Right ventricle myocardium inferior (tissue), 1 donor: ENCODE measurements around the gene CFLAR. TPM values are rescaled to one million over a fixed set of nuclear protein-coding genes. Genes with fewer than 3 reads are reported as not detected.
A peak's percentile ranks its signal among the peaks of the same experiment; 100 is the strongest.
"Not testable (repeated sequence)": the region's sequence is repeated elsewhere in the genome, so short reads cannot be mapped to it uniquely, and the experiment has no call there.

ENCODE experiments used
- ATAC-seq: fragments of 200-7000 bp; cut with Tn5 transposase; one replicate; pipeline ENCODE4 v1.9.1; 2020; ENCODE audit warnings: mild to moderate bottlenecking, moderate library complexity
- DNase-seq: peaks from one replicate; pipeline ENCODE4 v3.0.0; 2021; ENCODE audit errors: missing footprints
- intact Hi-C: fragments of 100-400 bp; cut with DNase I; formaldehyde crosslinking; loops from one replicate; pipeline ENCODE4 v1.11.0; 2022
- total RNA-seq: library from RNA; stranded (reverse); fragmentation: NEBNext Ultra II Directional; extraction: Animal tissue kit (Norgen Biotek cat#: 25700); gene quantifications from one replicate; pipeline ENCODE4 v1.2.1, GENCODE V29; 2021
- donor health status: DM: no; HTN: yes; CAD: no; lungs with severe emphysema.

CFLAR gene
- total RNA-seq, 1 donor from 2014 or later = 218 TPM

- intact Hi-C loops = loop anchor here (2.0 kb wide), 2 partner anchors 40 to 46 kb away; partner anchors contain the start of gene HYCC2
- ATAC-seq = peak; percentile 52
- no peak for DNase-seq
Observed at GRCh38 chr2:201116959-201117734, 1.2 kb downstream of the CFLAR start.

- intact Hi-C loops = loop anchor here (2.0 kb wide), 2 partner anchors 39 to 47 kb away; partner anchors contain the start of gene HYCC2
- ATAC-seq = not testable (repeated sequence)
- DNase-seq = peak; percentile 51
Observed at GRCh38 chr2:201117735-201118094, 1.8 kb downstream of the CFLAR start.

- intact Hi-C loops = no loop called here
- peak; percentile 95 for DNase-seq
Observed at GRCh38 chr2:201118121-201118960, 2.4 kb downstream of the CFLAR start.

GRCh38 chr2:201118961-201119854 lies 3.2 kb downstream of the CFLAR start:
- ATAC-seq = peak; percentile 12

More at GRCh38 chr2:201118121-201118960, 2.4 kb downstream of the CFLAR start:
- ATAC-seq = peak; percentile 51

GRCh38 chr2:201122276-201122675 lies 6.3 kb downstream of the CFLAR start:
- DNase-seq = no peak
- no peak for ATAC-seq
- intact Hi-C loops = no loop called here

More at GRCh38 chr2:201118961-201119854, 3.2 kb downstream of the CFLAR start:
- DNase-seq = no peak
- intact Hi-C loops = no loop called here

GRCh38 chr2:201126308-201127151 lies 10.6 kb downstream of the CFLAR start:
- ATAC-seq = no peak
- no peak for DNase-seq
- intact Hi-C loops = no loop called here

GRCh38 chr2:201127152-201127511 lies 11.2 kb downstream of the CFLAR start:
- no peak for ATAC-seq
- DNase-seq = no peak
- intact Hi-C loops = no loop called here

GRCh38 chr2:201127570-201127969 lies 11.6 kb downstream of the CFLAR start:
- intact Hi-C loops = no loop called here
- ATAC-seq = peak; percentile 38
- no peak for DNase-seq

- DNase-seq = no peak
- ATAC-seq = no peak
- intact Hi-C loops = no loop called here
Observed at GRCh38 chr2:201128033-201128432, 12.1 kb downstream of the CFLAR start.

GRCh38 chr2:201128933-201129505 lies 13.1 kb downstream of the CFLAR start:
- intact Hi-C loops = no loop called here
- ATAC-seq = no peak
- no peak for DNase-seq

GRCh38 chr2:201130524-201131186 lies 14.7 kb downstream of the CFLAR start:
- DNase-seq (no peak), ATAC-seq (peak; percentile 12)
- intact Hi-C loops = no loop called here

- ATAC-seq (no peak), DNase-seq (no peak)
- intact Hi-C loops = no loop called here
Observed at GRCh38 chr2:201132518-201132917, 16.6 kb downstream of the CFLAR start.

- ATAC-seq (no peak), DNase-seq (no peak)
- intact Hi-C loops = no loop called here
Observed at GRCh38 chr2:201135386-201135785, 19.4 kb downstream of the CFLAR start.

- ATAC-seq = no peak
- intact Hi-C loops = no loop called here
- DNase-seq = peak; percentile 58
Observed at GRCh38 chr2:201136889-201137321, 20.9 kb downstream of the CFLAR start.

GRCh38 chr2:201137505-201138400 lies 21.8 kb downstream of the CFLAR start:
- DNase-seq (peak; percentile 59), ATAC-seq (peak; percentile 21)
- intact Hi-C loops = no loop called here

GRCh38 chr2:201138401-201138970 lies 22.5 kb downstream of the CFLAR start:
- intact Hi-C loops = no loop called here
- no peak for ATAC-seq
- DNase-seq = peak; percentile 51
